LNCaP clone FGC (cell line): ENCODE measurements around the gene PNPLA1.

Experiments used
- DNase-seq: peaks from one replicate; pipeline ENCODE4 v3.0.0-alpha.2; 2011; ENCODE audit warnings: low read depth
- H3K4me3 ChIP-seq: 2 replicates; pipeline ENCODE4 v1.5.1; 2011; ENCODE audit warnings: mild to moderate bottlenecking, low read depth, low read length, control low read depth
- TF ChIP-seq, protein P1 (sequence below): IDR thresholded peaks from 2 replicates; pipeline ENCODE4 v1.5.1; 2012; ENCODE audit warnings: mild to moderate bottlenecking; ENCODE audit not compliant: control insufficient read depth, insufficient read depth; ENCODE audit errors: extremely low read depth

PNPLA1 gene

DNA sequence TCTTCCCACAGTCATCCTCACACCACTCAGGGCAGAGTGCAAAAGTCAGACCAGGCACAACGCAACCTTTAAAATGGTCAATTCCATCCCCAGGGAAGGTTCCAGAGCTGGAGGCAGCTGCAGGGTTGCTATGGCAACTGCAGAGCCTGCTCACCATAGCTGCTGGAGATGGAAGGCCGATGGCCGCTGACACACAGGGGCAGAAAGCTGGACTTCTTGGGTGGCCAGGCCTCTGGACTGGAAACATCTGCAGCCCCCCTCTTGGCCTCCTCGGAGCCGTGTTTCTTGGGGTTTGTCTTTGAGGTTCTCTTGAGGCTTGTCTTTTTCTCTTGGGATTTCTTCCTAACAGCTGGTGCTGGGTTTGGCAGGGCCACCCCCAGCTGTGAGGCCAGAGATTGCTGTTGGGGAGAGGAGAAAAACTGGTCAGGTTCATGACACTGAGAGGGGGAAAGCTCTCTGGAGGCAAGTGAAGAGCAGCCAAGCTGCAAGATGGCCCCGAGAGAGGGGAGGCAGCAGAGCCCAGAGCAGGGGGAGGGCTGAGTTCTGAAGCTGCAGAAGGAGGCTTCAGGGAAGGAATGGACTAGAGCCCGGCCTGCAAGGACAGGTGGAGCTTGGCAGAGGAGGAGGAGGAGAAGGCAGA lies 56.6 kb downstream of the PNPLA1 start:
- DNase-seq: no peak
- TF ChIP-seq, protein P1, sequence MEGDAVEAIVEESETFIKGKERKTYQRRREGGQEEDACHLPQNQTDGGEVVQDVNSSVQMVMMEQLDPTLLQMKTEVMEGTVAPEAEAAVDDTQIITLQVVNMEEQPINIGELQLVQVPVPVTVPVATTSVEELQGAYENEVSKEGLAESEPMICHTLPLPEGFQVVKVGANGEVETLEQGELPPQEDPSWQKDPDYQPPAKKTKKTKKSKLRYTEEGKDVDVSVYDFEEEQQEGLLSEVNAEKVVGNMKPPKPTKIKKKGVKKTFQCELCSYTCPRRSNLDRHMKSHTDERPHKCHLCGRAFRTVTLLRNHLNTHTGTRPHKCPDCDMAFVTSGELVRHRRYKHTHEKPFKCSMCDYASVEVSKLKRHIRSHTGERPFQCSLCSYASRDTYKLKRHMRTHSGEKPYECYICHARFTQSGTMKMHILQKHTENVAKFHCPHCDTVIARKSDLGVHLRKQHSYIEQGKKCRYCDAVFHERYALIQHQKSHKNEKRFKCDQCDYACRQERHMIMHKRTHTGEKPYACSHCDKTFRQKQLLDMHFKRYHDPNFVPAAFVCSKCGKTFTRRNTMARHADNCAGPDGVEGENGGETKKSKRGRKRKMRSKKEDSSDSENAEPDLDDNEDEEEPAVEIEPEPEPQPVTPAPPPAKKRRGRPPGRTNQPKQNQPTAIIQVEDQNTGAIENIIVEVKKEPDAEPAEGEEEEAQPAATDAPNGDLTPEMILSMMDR: no peak
- no peak overlapping the region for H3K4me3 ChIP-seq

DNA sequence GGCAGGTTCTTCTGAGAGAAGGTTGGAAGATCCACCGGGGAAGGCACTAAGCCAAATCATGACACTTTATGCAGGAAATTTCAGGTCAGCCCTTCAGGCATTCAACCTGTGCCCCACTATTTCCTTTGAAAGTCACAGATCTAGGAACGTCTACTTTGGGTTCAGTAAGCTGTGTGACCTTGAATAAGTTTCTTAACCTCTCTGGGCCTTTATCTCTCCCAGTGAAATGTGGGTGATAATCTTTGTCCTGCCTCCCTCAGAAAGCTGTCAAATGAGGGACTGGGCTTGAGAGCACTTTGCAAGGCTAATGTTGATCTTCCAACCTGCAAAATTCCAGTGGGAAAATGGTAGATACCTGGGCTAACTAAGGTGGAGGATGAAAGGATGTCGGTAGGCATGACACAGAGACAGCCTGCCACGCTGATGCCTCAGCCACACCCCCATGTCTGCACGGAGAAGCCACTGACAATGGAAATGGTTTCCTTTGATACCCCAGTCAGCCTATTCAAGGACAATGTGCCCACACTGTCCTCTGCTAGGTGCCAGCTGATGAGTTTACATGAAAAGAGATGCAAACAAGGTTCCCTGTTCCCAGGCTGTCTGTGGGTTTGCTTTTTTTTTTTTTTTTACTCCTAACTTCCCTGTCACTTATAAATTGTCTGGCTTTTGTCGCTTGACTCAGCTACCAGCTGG lies 57.5 kb downstream of the PNPLA1 start:
- no peak for DNase-seq
- TF ChIP-seq, protein P1: no peak

DNA sequence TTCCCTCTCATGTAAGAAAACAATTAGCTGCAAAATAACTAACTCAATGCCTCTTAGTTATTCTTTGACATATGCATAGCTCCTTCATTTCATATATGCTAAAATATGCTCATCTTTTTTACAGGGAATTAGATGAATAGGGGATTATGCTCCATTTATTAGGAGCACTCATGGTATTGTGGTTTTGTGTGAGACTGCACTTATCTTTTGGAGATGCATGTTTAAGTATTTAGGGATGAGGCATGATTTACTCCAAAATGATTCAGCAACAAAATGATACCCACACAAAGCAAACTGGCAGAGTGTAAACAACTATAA lies 58.0 kb downstream of the PNPLA1 start:
- TF ChIP-seq, protein P1: no peak
- H3K4me3 ChIP-seq: no peak overlapping the region
- DNase-seq: no peak

More for the DNA sequence above, 57.5 kb downstream of the PNPLA1 start:
- H3K4me3 ChIP-seq: no peak overlapping the region

DNA sequence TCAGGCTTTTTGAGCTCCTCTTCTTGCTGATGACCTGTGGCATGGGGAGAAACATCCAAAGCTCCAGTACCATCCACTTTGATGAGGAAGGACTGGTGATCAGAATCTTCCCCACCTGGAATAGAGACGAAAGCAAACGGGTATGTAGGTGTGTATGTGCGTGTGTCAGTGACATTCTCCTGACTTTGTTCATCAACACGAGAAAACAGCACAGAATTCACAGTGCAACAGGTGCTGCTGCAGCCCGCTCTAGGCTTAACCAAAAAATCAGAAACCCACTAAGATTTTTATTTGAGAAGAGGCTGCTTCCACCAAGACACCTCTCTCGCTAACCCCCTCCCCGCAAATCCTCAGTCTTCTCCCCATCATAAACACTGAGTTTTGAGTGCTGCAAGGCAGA lies 58.7 kb downstream of the PNPLA1 start:
- H3K4me3 ChIP-seq: no peak overlapping the region
- DNase-seq: no peak
- TF ChIP-seq, protein P1: no peak

DNA sequence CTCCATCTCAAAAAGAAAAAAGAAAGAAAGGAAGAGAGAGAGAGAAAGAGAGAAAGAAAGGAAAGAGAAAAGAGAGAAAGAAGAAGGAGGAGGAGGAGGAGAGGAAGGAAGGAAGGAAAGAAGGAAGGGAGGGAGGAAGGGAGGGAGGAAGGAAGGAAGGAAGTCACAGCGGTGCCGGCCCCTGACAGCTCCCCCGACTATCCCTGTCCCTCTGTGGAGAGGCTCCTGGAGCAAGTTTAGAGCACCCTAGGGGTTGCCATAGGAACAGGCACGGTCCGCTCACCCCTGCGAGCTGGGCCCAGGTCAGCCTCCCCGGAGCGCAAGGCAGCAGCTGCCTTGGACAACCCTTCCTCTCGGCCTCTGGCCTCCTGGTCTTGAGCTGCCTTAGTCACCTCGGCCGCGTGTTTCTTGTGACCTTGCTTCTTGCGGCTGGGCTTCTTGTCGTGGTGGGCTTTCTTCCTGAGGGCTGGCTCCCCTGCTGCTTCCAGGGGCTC lies 60.0 kb downstream of the PNPLA1 start:
- no peak overlapping the region for H3K4me3 ChIP-seq
- DNase-seq: no peak
- TF ChIP-seq, protein P1: no peak

DNA sequence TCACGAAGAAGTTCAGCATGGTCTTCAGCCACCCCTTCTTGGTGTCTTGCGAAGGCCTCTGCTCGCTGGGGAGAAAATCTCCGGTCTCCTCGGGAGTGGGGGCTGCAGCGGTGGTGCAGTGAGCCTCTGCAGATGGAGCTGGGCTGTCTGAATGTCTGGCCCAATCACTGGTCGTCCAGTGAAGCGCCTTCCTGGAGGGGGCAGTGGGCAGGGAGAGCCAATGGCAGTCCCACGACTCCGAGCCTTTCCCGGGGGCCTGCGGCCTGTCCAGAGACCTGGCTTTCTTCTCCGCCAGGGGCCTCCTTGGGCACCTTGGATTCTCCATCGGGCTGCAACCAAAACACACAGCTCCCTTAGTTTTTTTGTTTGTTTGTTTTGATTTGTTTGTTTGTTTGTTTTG lies 60.5 kb downstream of the PNPLA1 start:
- TF ChIP-seq, protein P1: no peak
- H3K4me3 ChIP-seq: no peak overlapping the region
- DNase-seq: no peak
